Measurements from ENCODE around the gene NR5A1. TPM values are rescaled to one million over a fixed set of nuclear protein-coding genes. Genes with fewer than 3 reads are reported as not detected.

NR5A1 gene
- total RNA-seq, 4 donors from 2014 or later: not detected

- no peaks in the 10 kb centered on the region for H3K27me3 ChIP-seq
- H3K27ac ChIP-seq: no peak overlapping the region
- WGBS, 2 donors: 94 to 100% methylated on average over 3 of the region's 3 CpGs
- peaks cover 0 to 6% (median 0%) of the 10 kb centered on the region in 4 donors for H3K9me3 ChIP-seq
- DNase-seq (ENCODE audit: low spot score in 2 of 2): no peak
- no peak overlapping the region for H3K4me3 ChIP-seq
- H3K36me3 ChIP-seq: no peaks in the 10 kb centered on the region
- H3K4me1 ChIP-seq: no peaks in the 10 kb centered on the region
- TF ChIP-seq CTCF (IDR thresholded peaks at IDR 0.05) (no peak), POLR2A (IDR thresholded peaks at IDR 0.05) (no peak), EP300 (IDR thresholded peaks at IDR 0.05) (no peak)
Measured at GRCh38 chr9:124437086-124437485, 70.1 kb downstream of the NR5A1 start.

GRCh38 chr9:124436320-124436719, 70.9 kb downstream of the NR5A1 start:
- Histone ChIP-seq H3K36me3 (no peaks in the 10 kb centered on the region), H3K4me3 (no peak overlapping the region), H3K4me1 (no peaks in the 10 kb centered on the region), H3K9me3 (peaks cover 0 to 6% (median 0%) of the 10 kb centered on the region in 4 donors), H3K27ac (no peak overlapping the region), H3K27me3 (no peaks in the 10 kb centered on the region)
- no peak for DNase-seq (ENCODE audit: low spot score in 2 of 2)
- no peak for TF ChIP-seq EP300 (IDR thresholded peaks at IDR 0.05)
- no peak for TF ChIP-seq POLR2A (IDR thresholded peaks at IDR 0.05)
- no peak for TF ChIP-seq CTCF (IDR thresholded peaks at IDR 0.05)

Other genes with a start within 250 kb of the NR5A1 start
- gene NEK6, start 249.4 kb downstream of the NR5A1 start, total RNA-seq: 10 to 100 TPM; 25.3 to 53.1 (median 43.3) TPM
- 100 to 1,000 TPM in 2 of 4 donors, 10 to 100 TPM in 2; 74.7 to 181 (median 100) TPM for gene PSMB7, start 92.0 kb downstream of the NR5A1 start, total RNA-seq
- gene ADGRD2, start 56.9 kb downstream of the NR5A1 start, total RNA-seq: not detected